ENCODE data around the gene IRF2BP2. TPM values are rescaled to one million over a fixed set of nuclear protein-coding genes. Genes with fewer than 3 reads are reported as not detected.

The IRF2BP2 gene
- total and polyA plus RNA-seq, 2 of the 13 experiments (the other 11 are each of a cell fraction or from before 2014, with no cell fraction given): 140 to 147 TPM

GRCh38 chr1:234613128-234613875, 3.3 kb upstream of the IRF2BP2 start (continued):
- 0 out of 2 replicates have a peak, but pooled peaks have one; percentile 55 for TF ChIP-seq ZNF503 (CRISPR knock-in tag; IDR thresholded peaks at IDR 0.05)
- no peak for TF ChIP-seq ATF7-NPFF (CRISPR knock-in tag; IDR thresholded peaks at IDR 0.05; ENCODE audit: low read depth)
- no peak for TF ChIP-seq PBX2 (CRISPR knock-in tag; IDR thresholded peaks at IDR 0.05)
- peak; percentile 43; the same call in 1 of the 2 replicates for TF ChIP-seq IRF2 (CRISPR knock-in tag; IDR thresholded peaks at IDR 0.05)
- peak; percentile 20; the same call in 1 of the 2 replicates for TF ChIP-seq NFKBIZ (CRISPR knock-in tag; IDR thresholded peaks at IDR 0.05)
- no peak for TF ChIP-seq SOX13 (IDR thresholded peaks at IDR 0.05)
- TF ChIP-seq SOX13 (CRISPR knock-in tag; conservative IDR thresholded peaks at IDR 0.05 in 1 of 2, IDR thresholded peaks at IDR 0.05 in 1 of 2): peak; percentile 61; a peak in 3 of 4 replicates
- 0 out of 2 replicates have a peak, but pooled peaks have one; percentile 14 for TF ChIP-seq ZNF777 (CRISPR knock-in tag; IDR thresholded peaks at IDR 0.05)
- no peak for TF ChIP-seq ZNF83 (CRISPR knock-in tag; IDR thresholded peaks at IDR 0.05; ENCODE audit: borderline replicate concordance)
- peak; percentile 83 for TF ChIP-seq CEBPG (CRISPR knock-in tag; IDR thresholded peaks at IDR 0.05)
- TF ChIP-seq FOXO1 (CRISPR knock-in tag; IDR thresholded peaks at IDR 0.05): 0 out of 2 replicates have a peak, but pooled peaks have one; percentile 57
- TF ChIP-seq ZBTB10 (CRISPR knock-in tag; IDR thresholded peaks at IDR 0.05; ENCODE audit: borderline replicate concordance): peak; percentile 92; the same call in 1 of the 2 replicates
- TF ChIP-seq SRF (IDR thresholded peaks at IDR 0.05; ENCODE audit: low read depth, low read length): peak; percentile 71
- no peak; the same call in 1 of the 2 replicates for TF ChIP-seq ZBTB7B (CRISPR knock-in tag; IDR thresholded peaks at IDR 0.05)
- peak; percentile 52; the same call in 1 of the 2 replicates for TF ChIP-seq ELF1 (CRISPR knock-in tag; IDR thresholded peaks at IDR 0.05)
- TF ChIP-seq ONECUT2 (CRISPR knock-in tag; IDR thresholded peaks at IDR 0.05): 0 out of 2 replicates have a peak, but pooled peaks have one; percentile 33
- peak; percentile 48; the same call in 1 of the 2 replicates for TF ChIP-seq ETV5 (CRISPR knock-in tag; IDR thresholded peaks at IDR 0.05; ENCODE audit: borderline replicate concordance)
- TF ChIP-seq FOSL2 (CRISPR knock-in tag; IDR thresholded peaks at IDR 0.05): peak; percentile 38; the same call in 1 of the 2 replicates
- TF ChIP-seq NR2F1 (CRISPR knock-in tag; IDR thresholded peaks at IDR 0.05): no peak
- TF ChIP-seq POLR2G (IDR thresholded peaks at IDR 0.05; ENCODE audit: low read depth, low read length): peak; percentile 92
- TF ChIP-seq RFX1 (IDR thresholded peaks at IDR 0.05): no peak
- peak; percentile 33 for TF ChIP-seq ZNF18 (CRISPR knock-in tag; IDR thresholded peaks at IDR 0.05; ENCODE audit: insufficient replicate concordance)
- TF ChIP-seq ZNF124 (CRISPR knock-in tag; IDR thresholded peaks at IDR 0.05): 0 out of 2 replicates have a peak, but pooled peaks have one; percentile 19

Data from HepG2 (cell line).